Esophagus squamous epithelium (tissue), 5 donors: Measurements from ENCODE around the gene SMG7. TPM values are rescaled to one million over a fixed set of nuclear protein-coding genes. Genes with fewer than 3 reads are reported as not detected.

Source experiments
- DNase-seq: peaks from one replicate; lab custom pipeline; 2025; lab: John Stamatoyannopoulos, UW
- H3K27ac ChIP-seq, 4 donors: fragments of 200-600 bp; sonication (generic); one replicate each; pipeline ENCODE4 v1.5.1; 2016 to 2019; ENCODE audit warnings: mild to moderate bottlenecking in 1 of 4
- H3K27me3 ChIP-seq, 4 donors: fragments of 200-600 bp; sonication (generic); 1 replicate in 3 of 4; 2 replicates in 1 of 4; pipeline versions ENCODE4 v1.5.1 to v1.6.0; 2017 to 2021; ENCODE audit warnings: antibody characterized with exemption in 1 of 4
- H3K36me3 ChIP-seq, 3 donors: fragments of 200-600 bp; sonication (generic); one replicate each; pipeline ENCODE4 v1.5.1; 2016 to 2019
- H3K4me1 ChIP-seq, 3 donors: fragments of 200-600 bp; sonication (generic); one replicate each; pipeline ENCODE4 v1.5.1; 2017 to 2019
- H3K4me3 ChIP-seq, 4 donors: fragments of 200-600 bp; sonication (generic); 1 replicate in 3 of 4; 2 replicates in 1 of 4; pipeline ENCODE4 v1.5.1; 2016 to 2019; ENCODE audit warnings: mild to moderate bottlenecking in 2 of 4, moderate library complexity in 1 of 4
- H3K9me3 ChIP-seq, 3 donors: fragments of 200-600 bp; sonication (generic); one replicate each; pipeline ENCODE4 v1.5.1; 2016 to 2019
- POLR2A ChIP-seq, 4 donors: fragments of 450-650 bp; IDR thresholded peaks; one replicate each; pipeline ENCODE4 v1.6.1; 2017; ENCODE audit warnings: antibody characterized with exemption in 4 of 4, mild to moderate bottlenecking in 4 of 4, moderate library complexity in 3 of 4
- WGBS, 2 donors: methylation state at CpG; one replicate each; pipeline ENCODE4 v1.1.5; 2018; 5-methylcytosine and 5-hydroxymethylcytosine counted together
- intact Hi-C: fragments of 100-400 bp; cut with DNase I; formaldehyde crosslinking; loops from one replicate; pipeline ENCODE4 v1.15.0; 2022
- total RNA-seq, 4 donors: library from RNA; depleted of rRNA; stranded (reverse); fragments of >200 nt; gene quantifications; one replicate each; pipeline ENCODE4 v1.1.0, GENCODE V29; 2016
- TF ChIP-seq, protein P1 (sequence below), 6 experiments: fragments of 450-650 bp in 4 of 6; fragments of 200-600 bp in 2 of 6; sonication (generic) in 2 of 6; IDR thresholded peaks; one replicate each; pipeline ENCODE4 v1.5.1; 2016 to 2019; ENCODE audit warnings: antibody characterized with exemption in 6 of 6, mild to moderate bottlenecking in 4 of 6, moderate library complexity in 4 of 6
- donor health status: DM: yes; HTN: yes; CAD: no.

The SMG7 gene
- total RNA-seq, 4 donors from 2014 or later = 15.8 to 46.5 (median 35.3) TPM

DNA sequence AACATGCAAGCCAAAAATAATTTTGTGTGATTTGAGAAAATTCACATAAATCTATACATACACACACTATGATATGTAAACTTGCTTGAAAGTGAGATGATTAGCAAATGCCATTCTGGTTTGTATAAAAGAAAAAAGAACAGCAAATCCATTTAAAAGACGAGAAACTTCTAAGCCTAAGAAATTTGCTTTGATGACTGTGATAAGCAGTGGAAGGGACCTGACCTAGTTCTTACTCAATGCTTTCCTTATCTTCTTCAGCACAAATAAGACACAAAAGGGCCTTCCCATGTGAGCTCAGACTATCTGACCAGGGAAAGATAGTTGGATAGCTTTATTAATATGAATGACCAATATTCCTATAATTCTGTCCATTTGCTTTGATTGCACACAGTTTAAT, 28.8 kb upstream of the SMG7 start:
- Histone ChIP-seq H3K36me3 (no peaks in the 10 kb centered on the region), H3K27me3 (no peaks in the 10 kb centered on the region), H3K4me3 (no peak overlapping the region), H3K9me3 (no peaks in the 10 kb centered on the region), H3K4me1 (no peaks in the 10 kb centered on the region), H3K27ac (no peak overlapping the region)
- intact Hi-C loops = no loop called here
- no peak for TF ChIP-seq POLR2A (IDR thresholded peaks at IDR 0.05)
- TF ChIP-seq, protein P1, sequence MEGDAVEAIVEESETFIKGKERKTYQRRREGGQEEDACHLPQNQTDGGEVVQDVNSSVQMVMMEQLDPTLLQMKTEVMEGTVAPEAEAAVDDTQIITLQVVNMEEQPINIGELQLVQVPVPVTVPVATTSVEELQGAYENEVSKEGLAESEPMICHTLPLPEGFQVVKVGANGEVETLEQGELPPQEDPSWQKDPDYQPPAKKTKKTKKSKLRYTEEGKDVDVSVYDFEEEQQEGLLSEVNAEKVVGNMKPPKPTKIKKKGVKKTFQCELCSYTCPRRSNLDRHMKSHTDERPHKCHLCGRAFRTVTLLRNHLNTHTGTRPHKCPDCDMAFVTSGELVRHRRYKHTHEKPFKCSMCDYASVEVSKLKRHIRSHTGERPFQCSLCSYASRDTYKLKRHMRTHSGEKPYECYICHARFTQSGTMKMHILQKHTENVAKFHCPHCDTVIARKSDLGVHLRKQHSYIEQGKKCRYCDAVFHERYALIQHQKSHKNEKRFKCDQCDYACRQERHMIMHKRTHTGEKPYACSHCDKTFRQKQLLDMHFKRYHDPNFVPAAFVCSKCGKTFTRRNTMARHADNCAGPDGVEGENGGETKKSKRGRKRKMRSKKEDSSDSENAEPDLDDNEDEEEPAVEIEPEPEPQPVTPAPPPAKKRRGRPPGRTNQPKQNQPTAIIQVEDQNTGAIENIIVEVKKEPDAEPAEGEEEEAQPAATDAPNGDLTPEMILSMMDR (IDR thresholded peaks at IDR 0.05) = no peak
- no peak for DNase-seq
- WGBS, 2 donors = 61 to 67% methylated on average over 1 of the region's 1 CpG

DNA sequence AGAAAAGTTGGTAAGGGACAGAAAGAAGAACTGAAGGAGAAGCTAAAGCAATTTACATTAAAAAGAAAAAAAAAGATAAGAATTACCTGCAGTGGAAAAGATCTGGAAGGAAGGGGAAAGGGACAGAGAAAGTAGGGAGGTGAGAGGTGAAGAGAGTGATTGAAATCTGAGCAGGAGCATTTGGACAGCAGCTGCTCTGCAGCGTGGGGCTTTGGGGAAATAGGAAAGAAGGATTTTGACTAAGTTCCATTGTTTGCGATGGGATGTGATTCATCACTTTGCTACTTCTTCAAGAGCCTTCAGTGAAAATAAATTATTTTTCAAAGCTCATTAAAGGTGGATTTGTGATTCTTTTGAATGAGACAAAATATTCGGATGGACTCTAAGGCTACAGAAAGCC, 28.1 kb upstream of the SMG7 start:
- 36 to 43% methylated on average over 3 of the region's 3 CpGs for WGBS, 2 donors
- DNase-seq = no peak
- no peaks in the 10 kb centered on the region for H3K4me1 ChIP-seq
- TF ChIP-seq, protein P1 (IDR thresholded peaks at IDR 0.05) = no peak
- no peak for TF ChIP-seq POLR2A (IDR thresholded peaks at IDR 0.05)
- H3K9me3 ChIP-seq = no peaks in the 10 kb centered on the region
- intact Hi-C loops = no loop called here
- H3K27ac ChIP-seq = no peak overlapping the region
- no peaks in the 10 kb centered on the region for H3K27me3 ChIP-seq
- no peak overlapping the region for H3K4me3 ChIP-seq
- no peaks in the 10 kb centered on the region for H3K36me3 ChIP-seq

DNA sequence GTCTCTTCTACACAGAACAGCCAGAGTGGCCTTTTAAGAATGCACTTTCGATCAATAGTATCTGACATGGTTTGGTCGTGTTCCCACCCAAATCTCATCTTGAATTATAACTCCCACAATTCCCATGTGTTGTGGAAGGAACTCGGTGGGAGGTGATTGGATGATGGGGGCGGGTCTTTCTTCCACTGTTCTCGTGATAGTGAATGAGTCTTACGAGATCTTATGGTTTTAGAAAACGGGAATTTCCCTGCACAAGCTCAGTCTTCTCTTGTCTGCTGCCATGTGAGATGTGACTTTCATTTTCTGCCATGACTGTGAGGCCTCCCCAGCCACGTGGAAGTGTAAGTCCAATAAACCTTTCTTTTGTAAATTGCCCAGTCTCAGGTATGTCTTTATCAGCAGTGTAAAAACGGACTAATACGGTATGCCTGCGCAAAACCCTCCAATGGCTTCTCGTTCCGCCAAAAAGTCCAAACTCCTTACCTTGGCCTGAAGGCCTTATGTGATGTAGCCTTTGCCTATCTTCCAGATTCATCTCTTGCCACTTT, 23.0 kb upstream of the SMG7 start:
- no peaks in the 10 kb centered on the region for H3K4me1 ChIP-seq
- H3K4me3 ChIP-seq = no peak overlapping the region
- intact Hi-C loops = no loop called here
- no peaks in the 10 kb centered on the region for H3K36me3 ChIP-seq
- DNase-seq = no peak
- no peaks in the 10 kb centered on the region for H3K9me3 ChIP-seq
- WGBS, 2 donors = 87% methylated on average over 13 of the region's 13 CpGs
- TF ChIP-seq, protein P1 (IDR thresholded peaks at IDR 0.05) = no peak
- no peak for TF ChIP-seq POLR2A (IDR thresholded peaks at IDR 0.05)
- no peak overlapping the region for H3K27ac ChIP-seq
- peaks cover 0 to 3% (median 0%) of the 10 kb centered on the region in 4 donors for H3K27me3 ChIP-seq

DNA sequence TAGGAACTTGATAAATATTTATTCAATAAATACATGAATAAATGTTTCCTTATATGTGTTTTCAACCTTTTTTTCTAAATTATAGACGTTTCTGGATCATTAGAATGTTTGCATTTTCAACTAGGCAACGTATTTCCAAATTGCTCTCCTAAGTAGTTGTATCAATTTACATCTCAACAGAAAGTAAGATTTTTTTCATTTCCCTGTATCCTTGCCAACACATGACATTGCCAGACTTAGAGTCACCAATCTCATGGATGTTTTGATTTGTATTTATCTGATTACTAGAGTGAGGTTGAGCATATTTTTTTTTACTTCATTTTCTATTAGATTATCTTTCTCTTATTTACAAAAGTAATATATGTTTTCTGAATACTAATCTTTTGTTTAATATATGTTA, 22.2 kb upstream of the SMG7 start:
- no peak for DNase-seq
- Histone ChIP-seq H3K27me3 (peaks cover 0 to 7% (median 0%) of the 10 kb centered on the region in 4 donors), H3K27ac (no peak overlapping the region), H3K4me3 (no peak overlapping the region), H3K9me3 (no peaks in the 10 kb centered on the region), H3K4me1 (no peaks in the 10 kb centered on the region), H3K36me3 (no peaks in the 10 kb centered on the region)
- no peak for TF ChIP-seq POLR2A (IDR thresholded peaks at IDR 0.05)
- TF ChIP-seq, protein P1 (IDR thresholded peaks at IDR 0.05) = no peak
- intact Hi-C loops = no loop called here
- 26 to 45% methylated on average over 2 of the region's 2 CpGs for WGBS, 2 donors

DNA sequence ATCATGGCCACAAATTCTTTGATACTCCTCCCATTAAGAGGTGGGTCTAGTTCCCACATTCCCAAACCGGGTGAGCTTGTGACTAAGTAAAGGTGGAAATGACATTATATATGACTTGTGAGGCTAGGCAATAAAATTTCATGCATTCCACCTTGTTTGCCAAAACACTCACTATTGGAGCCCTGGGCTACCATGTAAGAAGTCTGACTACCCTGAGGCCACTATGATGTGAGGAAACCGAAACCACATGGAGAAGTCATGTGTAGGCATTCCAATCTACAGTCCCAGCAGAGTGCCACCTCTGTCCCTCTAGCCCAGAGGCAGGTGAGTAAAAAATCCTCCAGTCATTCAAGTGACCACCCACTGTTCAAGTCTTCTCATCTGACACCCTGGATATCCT, 17.9 kb upstream of the SMG7 start:
- 56 to 69% methylated on average over 2 of the region's 2 CpGs for WGBS, 2 donors
- Histone ChIP-seq H3K36me3 (no peaks in the 10 kb centered on the region), H3K4me1 (no peaks in the 10 kb centered on the region), H3K27ac (no peak overlapping the region), H3K27me3 (peaks cover 0 to 21% (median 0%) of the 10 kb centered on the region in 4 donors), H3K9me3 (no peaks in the 10 kb centered on the region), H3K4me3 (no peak overlapping the region)
- no peak for TF ChIP-seq POLR2A (IDR thresholded peaks at IDR 0.05)
- TF ChIP-seq, protein P1 (IDR thresholded peaks at IDR 0.05) = no peak
- intact Hi-C loops = no loop called here
- DNase-seq = no peak
